ENCODE measurements around the gene KCNQ1.

The KCNQ1 gene

DNA sequence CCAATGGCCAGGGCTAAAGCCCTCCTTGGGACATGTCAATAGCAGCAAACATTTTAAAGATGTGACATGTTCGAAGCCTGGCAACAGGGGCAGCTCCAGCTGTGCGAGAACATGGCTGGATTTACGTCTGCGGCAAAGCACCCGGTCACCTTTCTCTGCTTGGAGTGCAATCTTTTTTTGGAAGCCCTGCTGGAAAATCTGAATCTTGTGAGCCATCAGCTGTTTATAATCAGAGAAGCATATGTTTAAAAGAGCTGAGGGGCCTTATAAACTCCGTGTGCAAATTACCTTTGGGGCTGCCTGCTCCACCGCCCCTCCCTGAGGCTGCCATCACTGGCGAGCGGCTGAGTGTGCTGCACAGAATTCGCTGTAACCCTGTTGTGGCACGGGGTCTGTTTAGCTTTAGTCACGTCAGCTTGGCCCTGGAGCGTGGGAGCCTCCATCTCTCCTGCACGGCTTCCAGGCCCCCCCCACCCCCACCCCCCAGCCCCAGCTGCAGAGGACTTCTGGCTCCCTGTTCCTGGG lies 264.0 kb downstream of the KCNQ1 start:
- DNase-seq = no peak

- DNase-seq = no peak
These were observed 264.6 kb downstream of the KCNQ1 start for GRCh38 chr11:2709429-2709828.

DNA sequence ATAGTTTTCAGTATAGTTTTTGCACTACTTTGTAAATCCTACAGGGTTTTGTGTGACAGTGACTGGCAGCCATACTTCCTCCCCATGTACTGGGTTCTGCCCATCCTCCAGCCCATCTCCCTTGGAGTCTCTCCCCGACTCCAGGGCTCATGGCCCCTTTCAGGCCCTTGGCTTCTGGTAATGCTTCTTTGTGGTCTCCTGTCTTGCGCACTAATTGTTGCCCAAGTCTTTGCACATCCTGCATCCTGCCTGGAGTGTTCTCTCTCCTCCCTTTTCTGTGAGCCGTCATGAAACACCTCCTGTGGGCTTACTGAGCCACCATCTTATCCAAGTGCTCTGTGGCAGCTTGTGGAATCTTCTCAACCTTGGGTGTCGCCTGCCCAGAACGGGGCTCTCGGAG lies 266.4 kb downstream of the KCNQ1 start:
- no peak for DNase-seq

- DNase-seq = no peak
These were observed 268.3 kb downstream of the KCNQ1 start for GRCh38 chr11:2713094-2713493.

DNA sequence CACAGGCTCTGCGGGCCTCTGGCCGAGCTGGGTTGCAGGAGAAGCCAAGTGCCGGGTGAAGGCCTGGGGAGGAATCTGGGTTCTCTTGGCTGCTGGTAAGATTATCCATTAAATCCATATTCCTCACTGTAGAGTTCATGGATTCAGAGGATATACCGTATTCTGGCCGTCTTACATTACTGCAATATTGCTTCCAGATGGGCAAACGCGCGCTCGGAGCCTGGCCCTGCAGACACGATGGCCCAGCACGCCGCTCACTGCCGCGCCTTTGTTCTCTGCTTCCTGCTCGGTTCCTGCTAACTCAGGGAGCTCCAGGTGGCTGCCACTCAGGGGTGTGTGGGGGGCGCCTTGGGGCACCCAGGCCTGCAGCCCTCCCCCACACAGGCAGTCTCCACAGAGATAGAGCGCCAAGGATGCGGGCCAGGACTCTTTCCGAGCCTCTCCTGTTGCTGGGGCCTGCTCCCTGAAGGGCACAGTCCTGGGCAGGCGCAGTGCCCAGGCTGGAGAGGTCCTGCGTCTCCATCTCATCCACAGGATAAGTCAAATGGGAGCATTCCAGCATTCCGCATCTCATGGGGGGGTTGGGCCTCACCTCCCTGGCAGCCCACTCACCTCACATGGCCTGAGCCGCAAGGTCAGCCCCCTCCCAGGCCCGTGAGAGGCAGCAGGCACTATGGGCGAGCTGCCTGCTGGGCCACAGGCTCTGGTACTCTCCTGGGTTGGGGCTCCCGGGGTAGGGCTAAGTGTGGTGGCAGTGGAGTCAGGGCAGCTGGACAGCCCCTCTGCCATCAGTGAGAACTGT lies 269.1 kb downstream of the KCNQ1 start:
- DNase-seq = no peak

GRCh38 chr11:2714463-2714800 lies 269.6 kb downstream of the KCNQ1 start:
- no peak for DNase-seq

- no peak for DNase-seq
These were observed 270.1 kb downstream of the KCNQ1 start for GRCh38 chr11:2714871-2715270.

GRCh38 chr11:2715716-2716350 lies 271.0 kb downstream of the KCNQ1 start:
- no peak for DNase-seq

DNA sequence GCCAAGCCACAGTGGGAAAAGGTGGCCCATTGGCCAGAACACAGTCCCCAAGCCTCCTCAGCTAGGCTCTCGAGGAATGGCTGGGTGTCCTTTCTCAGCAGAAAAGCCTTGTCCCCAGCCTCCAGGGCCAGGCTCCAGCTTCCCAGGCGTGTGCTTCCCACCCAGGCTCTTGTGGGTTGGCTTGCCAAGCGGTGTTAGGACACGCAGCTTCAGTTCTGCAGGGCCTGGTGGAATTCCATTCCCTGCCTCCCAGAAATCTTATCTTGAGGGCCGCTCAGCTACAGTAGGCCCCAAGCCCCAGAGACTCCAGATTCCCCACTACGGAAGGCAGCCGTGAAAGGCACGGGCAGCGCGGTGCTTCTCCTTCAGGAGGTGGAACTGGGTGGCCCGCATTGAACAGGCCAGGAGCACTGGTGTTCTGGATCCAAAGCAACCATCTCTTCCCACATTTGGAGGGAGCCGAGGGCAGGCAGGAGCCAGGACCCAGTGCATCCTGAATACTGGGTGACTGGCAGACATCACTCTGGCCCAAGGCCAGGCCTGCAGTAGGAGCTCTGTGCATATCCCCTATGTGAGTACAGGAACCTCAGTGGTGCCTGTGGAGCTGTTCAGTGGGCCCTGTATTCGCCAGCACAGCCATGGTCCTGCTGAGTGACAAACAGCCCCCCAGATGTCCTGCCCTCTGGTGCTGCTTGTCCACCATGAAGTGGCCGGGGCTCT lies 271.7 kb downstream of the KCNQ1 start:
- DNase-seq = no peak

DNA sequence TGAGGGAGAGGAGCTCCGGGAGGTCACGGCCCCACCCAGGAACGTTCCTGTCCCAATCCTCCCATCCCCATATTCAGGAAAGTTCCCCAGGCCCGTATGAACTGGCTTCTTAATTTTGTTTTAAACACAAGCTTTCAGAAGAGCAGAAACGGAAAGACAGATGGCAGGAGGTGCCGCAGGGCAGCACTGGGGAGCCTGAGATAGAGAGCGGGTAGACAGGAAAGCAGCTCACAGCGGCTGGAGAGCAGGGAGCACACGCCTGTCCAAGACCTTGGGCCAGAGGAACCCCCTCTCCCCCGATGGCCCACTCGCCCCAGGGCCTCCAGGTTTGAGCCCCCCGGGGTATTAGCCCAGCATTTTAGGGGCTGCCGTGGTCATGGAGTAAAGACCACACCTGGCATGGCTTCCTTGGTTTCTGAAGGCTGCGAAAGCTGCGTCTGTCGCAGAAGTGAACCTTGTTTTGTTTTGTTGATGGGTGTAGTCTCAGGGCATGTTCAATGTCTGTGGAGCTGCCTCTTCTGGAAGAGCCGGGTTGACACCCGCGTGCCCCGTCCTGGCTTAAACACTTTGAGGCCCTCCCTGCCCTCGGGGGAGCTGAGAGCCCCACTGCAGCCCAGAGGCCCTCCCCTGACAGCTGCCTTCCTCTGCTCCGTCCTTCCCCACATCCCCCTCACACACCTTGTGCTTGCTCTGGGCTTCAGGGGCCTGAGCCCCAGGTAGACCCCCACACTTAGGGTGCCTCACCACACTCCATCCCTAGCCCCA lies 272.9 kb downstream of the KCNQ1 start:
- DNase-seq = no peak

DNA sequence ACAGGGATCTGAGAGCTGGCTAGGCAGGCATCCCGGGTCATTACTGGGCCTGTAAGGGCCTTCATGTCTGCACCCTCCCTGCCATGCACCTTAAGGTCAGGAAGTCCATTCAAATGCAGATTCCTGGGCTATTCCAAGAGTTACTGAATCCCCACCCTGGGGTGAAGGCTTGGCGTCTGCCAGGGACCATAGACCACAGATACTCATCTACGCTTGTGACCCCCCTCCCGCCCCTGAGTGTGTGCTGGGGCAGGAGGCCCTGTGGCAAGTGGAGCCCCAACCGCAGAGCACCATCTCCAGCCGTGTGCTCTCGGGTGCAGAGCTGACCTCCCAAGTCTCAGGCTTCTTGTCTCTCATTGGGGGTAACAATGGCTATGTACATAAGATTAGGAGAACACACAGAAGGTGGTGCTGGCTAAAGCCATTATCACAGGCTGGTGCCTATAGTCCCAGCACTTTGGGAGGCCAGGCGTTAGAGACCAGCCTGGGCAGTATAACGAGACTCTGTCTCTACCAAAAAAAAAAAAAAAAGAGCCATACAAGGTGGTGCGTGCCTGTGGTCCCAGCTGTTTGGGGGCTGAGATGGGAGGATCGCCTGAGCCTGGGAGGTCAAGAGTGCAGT lies 274.1 kb downstream of the KCNQ1 start:
- no peak for DNase-seq

- no peak for DNase-seq
These were observed 275.2 kb downstream of the KCNQ1 start for GRCh38 chr11:2719831-2720590.

- no peak for DNase-seq
These were observed 276.6 kb downstream of the KCNQ1 start for GRCh38 chr11:2721210-2721916.

GRCh38 chr11:2722955-2723354 lies 278.1 kb downstream of the KCNQ1 start:
- DNase-seq = no peak

GRCh38 chr11:2724104-2724503 lies 279.3 kb downstream of the KCNQ1 start:
- DNase-seq = no peak

- no peak for DNase-seq
These were observed 280.0 kb downstream of the KCNQ1 start for GRCh38 chr11:2724653-2725367.

DNA sequence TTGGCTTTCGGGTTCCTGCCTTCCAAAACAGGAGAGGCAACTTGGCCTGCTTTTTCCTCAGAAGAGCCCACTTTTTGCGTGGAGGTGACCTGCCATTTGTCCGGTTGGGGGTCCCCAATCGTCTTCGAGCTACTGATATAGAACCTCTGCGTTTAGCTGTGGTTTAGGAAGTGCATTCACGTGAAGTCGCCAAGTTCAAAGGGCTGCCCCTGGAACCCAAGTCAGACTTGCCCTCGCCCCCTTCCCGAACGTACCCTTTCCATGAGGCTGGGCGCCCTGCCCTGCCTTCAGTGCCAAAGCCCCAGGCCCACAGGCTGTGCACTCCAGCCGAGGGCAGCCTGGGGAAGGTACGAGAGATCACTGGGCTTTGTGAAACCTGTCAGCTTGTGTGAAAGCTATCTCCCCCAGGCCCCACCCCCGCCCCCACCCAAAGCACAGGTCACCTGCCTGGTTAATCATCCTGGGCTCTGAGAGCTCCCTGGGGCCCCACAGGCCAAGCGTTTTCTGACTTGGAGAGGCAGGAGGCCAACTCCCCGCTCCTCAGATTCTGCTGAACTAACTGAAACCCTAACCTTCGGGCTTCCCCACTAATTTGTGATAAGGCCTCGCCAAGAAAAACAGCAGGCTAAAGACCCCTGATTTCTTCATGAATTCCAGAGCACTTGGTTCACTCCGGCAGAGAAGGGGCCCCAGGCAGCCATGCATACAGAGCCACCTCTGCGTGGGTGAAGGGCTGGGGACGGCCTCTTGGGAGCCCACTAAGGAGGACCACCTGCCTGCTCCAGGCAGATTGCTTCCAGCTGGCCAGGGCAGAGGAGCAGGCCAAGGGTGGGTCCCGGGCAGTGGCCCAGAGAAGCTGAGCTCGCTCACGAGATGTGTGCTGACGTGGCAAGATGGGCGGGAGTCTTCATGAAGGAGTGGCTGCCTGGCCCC lies 280.8 kb downstream of the KCNQ1 start:
- no peak for DNase-seq

GRCh38 chr11:2726964-2727363 lies 282.2 kb downstream of the KCNQ1 start:
- DNase-seq = no peak

DNA sequence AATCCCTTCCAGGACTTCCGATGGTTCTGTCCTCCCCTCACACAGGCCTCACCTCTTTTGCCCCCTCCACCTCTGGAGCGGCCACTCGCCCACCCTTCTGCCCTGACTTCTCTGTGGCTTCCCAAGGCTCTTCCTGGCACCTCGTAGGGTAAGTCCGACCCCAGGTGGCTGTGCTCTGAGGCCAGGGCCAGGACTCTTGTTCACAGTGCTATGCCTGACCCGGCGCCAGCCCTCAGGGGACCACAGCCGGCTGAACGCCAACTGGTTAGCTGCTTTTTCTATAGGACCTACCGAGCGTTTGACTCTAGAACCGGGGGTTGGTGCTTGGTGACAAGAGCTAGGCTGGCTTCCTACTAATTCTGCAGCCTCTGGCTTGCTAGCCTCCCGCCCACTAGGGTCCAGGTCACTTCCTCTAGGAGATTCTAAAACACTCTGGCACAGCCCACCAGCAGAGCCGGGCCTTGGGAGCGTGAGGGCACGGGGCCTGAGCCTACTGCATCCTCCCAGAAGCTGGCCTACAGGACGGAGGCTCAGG lies 283.4 kb downstream of the KCNQ1 start:
- no peak for DNase-seq
